HCT116 (cell line): ENCODE measurements around the gene PPTC7. TPM values are rescaled to one million over a fixed set of nuclear protein-coding genes. Genes with fewer than 3 reads are reported as not detected.

Experiments used
- CEBPB ChIP-seq: IDR thresholded peaks from 2 replicates; pipeline ENCODE4 v1.6.1; 2012; ENCODE audit warnings: low read depth
- EGR1 ChIP-seq: IDR thresholded peaks from 2 replicates; pipeline ENCODE4 v1.6.1; 2012; ENCODE audit warnings: low read depth
- EZH2phosphoT487 ChIP-seq: fragments of 200-600 bp; IDR thresholded peaks from 2 replicates; pipeline ENCODE4 v1.6.1; 2018; ENCODE audit warnings: antibody characterized with exemption, borderline replicate concordance
- FOSL1 ChIP-seq: IDR thresholded peaks from 2 replicates; pipeline ENCODE4 v1.6.1; 2012; ENCODE audit warnings: low read depth
- JUND ChIP-seq: IDR thresholded peaks from 2 replicates; pipeline ENCODE4 v1.6.1; 2012
- RAD21 ChIP-seq: IDR thresholded peaks from 2 replicates; pipeline ENCODE4 v1.6.1; 2012; ENCODE audit warnings: low read depth, mild to moderate bottlenecking
- SIN3A ChIP-seq: IDR thresholded peaks from 2 replicates; pipeline ENCODE4 v1.6.1; 2012; ENCODE audit warnings: low read depth
- SP1 ChIP-seq: IDR thresholded peaks from 2 replicates; pipeline ENCODE4 v1.6.1; 2012; ENCODE audit warnings: low read depth
- YY1 ChIP-seq: IDR thresholded peaks from 2 replicates; pipeline ENCODE4 v1.6.1; 2011; ENCODE audit warnings: low read length, low read depth, moderate library complexity, mild to moderate bottlenecking; ENCODE audit not compliant: insufficient replicate concordance; ENCODE audit errors: extremely low read depth
- ZFX ChIP-seq: fragments of 450-650 bp; IDR thresholded peaks from 2 replicates; pipeline ENCODE4 v1.6.1; 2017
- ZNF274 ChIP-seq: fragments of 200-500 bp; sonication (Bioruptor generic); IDR thresholded peaks from 2 replicates; pipeline ENCODE4 v1.6.1; 2014; ENCODE audit warnings: mild to moderate bottlenecking, low read depth, low read length, inconsistent platforms
- total RNA-seq: library from RNA; stranded (reverse); gene quantifications from one replicate; pipeline ENCODE4 v1.2.1, GENCODE V29; 2021; ENCODE audit not compliant: unreplicated experiment
- TF ChIP-seq, protein P1 (sequence below): IDR thresholded peaks from 2 replicates; pipeline ENCODE4 v1.6.1; 2012; ENCODE audit warnings: low read depth
- TF ChIP-seq, protein P2 (sequence below): IDR thresholded peaks from 2 replicates; pipeline ENCODE4 v1.6.1; 2012
- TF ChIP-seq, protein P3 (sequence below), 3 experiments: fragments of 200-600 bp in 1 of 3; sonication (generic) in 1 of 3; IDR thresholded peaks in 2 of 3; conservative IDR thresholded peaks in 1 of 3; 2 replicates each; pipeline ENCODE4 v1.5.1; 2012 to 2017; ENCODE audit warnings: low read depth in 2 of 3, low read length in 2 of 3, antibody characterized with exemption in 1 of 3, borderline replicate concordance in 1 of 3, control low read depth in 1 of 3, mild to moderate bottlenecking in 1 of 3, mixed read lengths in 1 of 3, mixed run types in 1 of 3, moderate library complexity in 1 of 3; ENCODE audit not compliant: insufficient read depth in 1 of 3

Gene PPTC7
- total RNA-seq, 1 experiment from 2014 or later, result 25.2 TPM

DNA sequence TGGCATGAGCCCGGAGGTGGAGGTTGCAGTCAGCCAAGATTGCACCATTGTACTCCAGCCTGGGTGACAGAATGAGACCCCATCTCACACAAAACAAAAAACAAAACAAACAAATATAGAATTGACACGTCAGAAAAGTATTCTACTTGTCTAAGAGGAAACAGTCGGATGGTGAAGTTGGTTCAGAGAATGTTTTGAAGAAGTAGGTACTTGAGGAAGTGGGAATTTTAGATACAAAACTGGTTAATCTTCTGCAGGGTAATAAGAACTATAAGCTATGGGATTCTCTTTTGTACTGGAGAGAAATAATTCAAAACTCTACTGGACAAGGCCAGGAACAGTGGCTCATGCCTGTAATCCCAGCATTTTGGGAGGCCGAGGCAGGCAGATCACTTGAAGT is 16.2 kb upstream of the PPTC7 start (continued):
- TF ChIP-seq, protein P1, sequence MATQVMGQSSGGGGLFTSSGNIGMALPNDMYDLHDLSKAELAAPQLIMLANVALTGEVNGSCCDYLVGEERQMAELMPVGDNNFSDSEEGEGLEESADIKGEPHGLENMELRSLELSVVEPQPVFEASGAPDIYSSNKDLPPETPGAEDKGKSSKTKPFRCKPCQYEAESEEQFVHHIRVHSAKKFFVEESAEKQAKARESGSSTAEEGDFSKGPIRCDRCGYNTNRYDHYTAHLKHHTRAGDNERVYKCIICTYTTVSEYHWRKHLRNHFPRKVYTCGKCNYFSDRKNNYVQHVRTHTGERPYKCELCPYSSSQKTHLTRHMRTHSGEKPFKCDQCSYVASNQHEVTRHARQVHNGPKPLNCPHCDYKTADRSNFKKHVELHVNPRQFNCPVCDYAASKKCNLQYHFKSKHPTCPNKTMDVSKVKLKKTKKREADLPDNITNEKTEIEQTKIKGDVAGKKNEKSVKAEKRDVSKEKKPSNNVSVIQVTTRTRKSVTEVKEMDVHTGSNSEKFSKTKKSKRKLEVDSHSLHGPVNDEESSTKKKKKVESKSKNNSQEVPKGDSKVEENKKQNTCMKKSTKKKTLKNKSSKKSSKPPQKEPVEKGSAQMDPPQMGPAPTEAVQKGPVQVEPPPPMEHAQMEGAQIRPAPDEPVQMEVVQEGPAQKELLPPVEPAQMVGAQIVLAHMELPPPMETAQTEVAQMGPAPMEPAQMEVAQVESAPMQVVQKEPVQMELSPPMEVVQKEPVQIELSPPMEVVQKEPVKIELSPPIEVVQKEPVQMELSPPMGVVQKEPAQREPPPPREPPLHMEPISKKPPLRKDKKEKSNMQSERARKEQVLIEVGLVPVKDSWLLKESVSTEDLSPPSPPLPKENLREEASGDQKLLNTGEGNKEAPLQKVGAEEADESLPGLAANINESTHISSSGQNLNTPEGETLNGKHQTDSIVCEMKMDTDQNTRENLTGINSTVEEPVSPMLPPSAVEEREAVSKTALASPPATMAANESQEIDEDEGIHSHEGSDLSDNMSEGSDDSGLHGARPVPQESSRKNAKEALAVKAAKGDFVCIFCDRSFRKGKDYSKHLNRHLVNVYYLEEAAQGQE, result no peak
- TF ChIP-seq, protein P2, sequence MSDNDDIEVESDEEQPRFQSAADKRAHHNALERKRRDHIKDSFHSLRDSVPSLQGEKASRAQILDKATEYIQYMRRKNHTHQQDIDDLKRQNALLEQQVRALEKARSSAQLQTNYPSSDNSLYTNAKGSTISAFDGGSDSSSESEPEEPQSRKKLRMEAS, result no peak
- TF ChIP-seq ZFX (no peak), FOSL1 (no peak), RAD21 (no peak), SP1 (no peak), JUND (no peak), CEBPB (no peak), EZH2phosphoT487 (no peak), EGR1 (no peak), YY1 (no peak), SIN3A (no peak), ZNF274 (no peak)
- TF ChIP-seq, protein P3, sequence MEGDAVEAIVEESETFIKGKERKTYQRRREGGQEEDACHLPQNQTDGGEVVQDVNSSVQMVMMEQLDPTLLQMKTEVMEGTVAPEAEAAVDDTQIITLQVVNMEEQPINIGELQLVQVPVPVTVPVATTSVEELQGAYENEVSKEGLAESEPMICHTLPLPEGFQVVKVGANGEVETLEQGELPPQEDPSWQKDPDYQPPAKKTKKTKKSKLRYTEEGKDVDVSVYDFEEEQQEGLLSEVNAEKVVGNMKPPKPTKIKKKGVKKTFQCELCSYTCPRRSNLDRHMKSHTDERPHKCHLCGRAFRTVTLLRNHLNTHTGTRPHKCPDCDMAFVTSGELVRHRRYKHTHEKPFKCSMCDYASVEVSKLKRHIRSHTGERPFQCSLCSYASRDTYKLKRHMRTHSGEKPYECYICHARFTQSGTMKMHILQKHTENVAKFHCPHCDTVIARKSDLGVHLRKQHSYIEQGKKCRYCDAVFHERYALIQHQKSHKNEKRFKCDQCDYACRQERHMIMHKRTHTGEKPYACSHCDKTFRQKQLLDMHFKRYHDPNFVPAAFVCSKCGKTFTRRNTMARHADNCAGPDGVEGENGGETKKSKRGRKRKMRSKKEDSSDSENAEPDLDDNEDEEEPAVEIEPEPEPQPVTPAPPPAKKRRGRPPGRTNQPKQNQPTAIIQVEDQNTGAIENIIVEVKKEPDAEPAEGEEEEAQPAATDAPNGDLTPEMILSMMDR (IDR thresholded peaks at IDR 0.05 in 2 of 3, conservative IDR thresholded peaks at IDR 0.05 in 1 of 3; ENCODE audit: borderline replicate concordance in 1 of 3, insufficient read depth in 1 of 3, low read depth in 2 of 3, low read length in 2 of 3), result no peak
